ENCODE measurements around the gene SOX9. TPM values are rescaled to one million over a fixed set of nuclear protein-coding genes. Genes with fewer than 3 reads are reported as not detected.

The SOX9 gene
- total RNA-seq, 3 donors from 2014 or later = 17.2 to 46.0 (median 39.8) TPM

DNA sequence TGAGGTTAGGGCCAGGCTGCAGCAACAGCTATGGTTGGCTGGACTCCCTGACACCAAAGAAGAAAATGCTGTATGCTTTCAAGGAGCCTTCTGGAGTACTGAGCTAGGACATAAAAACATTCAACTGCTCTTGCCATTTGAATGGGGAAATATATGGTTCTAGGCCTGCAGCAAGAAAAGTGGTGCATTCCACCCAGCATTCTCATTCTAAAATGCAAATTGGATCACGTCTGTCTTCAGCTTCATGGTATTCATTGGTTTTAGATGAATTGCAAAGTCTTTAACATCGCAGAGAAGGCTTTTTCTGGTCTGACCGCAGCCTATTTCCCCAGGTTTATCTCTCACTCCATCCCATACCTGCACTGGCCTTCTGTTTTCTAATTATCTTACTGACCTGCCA is 27.1 kb upstream of the SOX9 start:
- Histone ChIP-seq H3K36me3 (ENCODE audit: low read depth) (no peaks in the 10 kb centered on the region), H3K4me3 (no peak overlapping the region), H3K4me1 (ENCODE audit: low read depth) (no peaks in the 10 kb centered on the region), H3K9me3 (no peaks in the 10 kb centered on the region)
- TF ChIP-seq, protein P1, sequence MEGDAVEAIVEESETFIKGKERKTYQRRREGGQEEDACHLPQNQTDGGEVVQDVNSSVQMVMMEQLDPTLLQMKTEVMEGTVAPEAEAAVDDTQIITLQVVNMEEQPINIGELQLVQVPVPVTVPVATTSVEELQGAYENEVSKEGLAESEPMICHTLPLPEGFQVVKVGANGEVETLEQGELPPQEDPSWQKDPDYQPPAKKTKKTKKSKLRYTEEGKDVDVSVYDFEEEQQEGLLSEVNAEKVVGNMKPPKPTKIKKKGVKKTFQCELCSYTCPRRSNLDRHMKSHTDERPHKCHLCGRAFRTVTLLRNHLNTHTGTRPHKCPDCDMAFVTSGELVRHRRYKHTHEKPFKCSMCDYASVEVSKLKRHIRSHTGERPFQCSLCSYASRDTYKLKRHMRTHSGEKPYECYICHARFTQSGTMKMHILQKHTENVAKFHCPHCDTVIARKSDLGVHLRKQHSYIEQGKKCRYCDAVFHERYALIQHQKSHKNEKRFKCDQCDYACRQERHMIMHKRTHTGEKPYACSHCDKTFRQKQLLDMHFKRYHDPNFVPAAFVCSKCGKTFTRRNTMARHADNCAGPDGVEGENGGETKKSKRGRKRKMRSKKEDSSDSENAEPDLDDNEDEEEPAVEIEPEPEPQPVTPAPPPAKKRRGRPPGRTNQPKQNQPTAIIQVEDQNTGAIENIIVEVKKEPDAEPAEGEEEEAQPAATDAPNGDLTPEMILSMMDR (IDR thresholded peaks at IDR 0.05) = no peak
- ATAC-seq = no peak
- no peak for DNase-seq
- intact Hi-C loops (cut with DNase I, micrococcal nuclease) = no loop called here

DNA sequence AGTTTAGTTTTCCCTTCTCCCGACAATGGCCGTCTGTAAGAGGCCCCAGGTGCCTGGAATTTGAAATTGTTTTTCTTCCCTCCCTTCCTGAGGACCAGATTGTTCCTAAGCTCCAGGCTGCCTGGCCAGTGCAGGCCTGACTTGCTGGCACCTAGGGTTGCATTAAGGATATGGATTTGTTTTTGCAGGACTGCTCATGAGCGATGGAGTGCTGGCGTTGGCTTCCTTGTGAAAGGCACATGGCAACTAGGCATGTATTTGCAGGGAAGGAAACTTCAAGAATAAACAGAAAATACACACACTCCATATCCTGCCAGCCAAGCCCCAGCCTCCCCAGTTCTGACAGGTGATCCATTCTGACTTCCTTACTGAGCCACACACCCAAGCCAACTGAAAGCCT is 25.5 kb upstream of the SOX9 start:
- intact Hi-C loops (cut with DNase I, micrococcal nuclease) = no loop called here
- no peaks in the 10 kb centered on the region for H3K4me1 ChIP-seq (ENCODE audit: low read depth)
- TF ChIP-seq, protein P1 (IDR thresholded peaks at IDR 0.05) = no peak
- DNase-seq (no peak), ATAC-seq (no peak)
- no peaks in the 10 kb centered on the region for H3K36me3 ChIP-seq (ENCODE audit: low read depth)
- H3K9me3 ChIP-seq = no peaks in the 10 kb centered on the region
- H3K4me3 ChIP-seq = no peak overlapping the region

DNA sequence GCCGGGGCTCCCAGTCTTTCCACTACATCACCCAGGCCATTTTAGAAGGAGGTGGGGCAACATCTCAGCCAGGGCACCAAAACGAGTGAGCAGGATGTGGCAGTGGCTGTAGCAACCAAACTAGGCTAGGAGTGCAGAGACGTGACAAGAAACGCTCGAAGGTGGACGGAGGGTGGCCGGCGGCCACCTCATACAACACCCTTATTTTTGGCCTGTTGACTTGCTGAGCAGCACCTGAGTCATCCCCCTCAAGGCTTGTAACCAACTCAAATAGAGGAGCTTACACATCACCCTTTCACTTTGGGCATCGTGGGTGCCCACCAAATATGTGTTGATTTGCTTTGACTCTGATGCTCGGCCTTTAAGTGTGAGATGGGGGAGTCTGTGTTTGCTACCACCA is 23.7 kb upstream of the SOX9 start:
- DNase-seq (no peak), ATAC-seq (no peak)
- intact Hi-C loops (cut with DNase I, micrococcal nuclease) = no loop called here
- Histone ChIP-seq H3K4me1 (ENCODE audit: low read depth) (no peaks in the 10 kb centered on the region), H3K4me3 (no peak overlapping the region), H3K36me3 (ENCODE audit: low read depth) (no peaks in the 10 kb centered on the region), H3K9me3 (no peaks in the 10 kb centered on the region)
- TF ChIP-seq, protein P1 (IDR thresholded peaks at IDR 0.05) = no peak

DNA sequence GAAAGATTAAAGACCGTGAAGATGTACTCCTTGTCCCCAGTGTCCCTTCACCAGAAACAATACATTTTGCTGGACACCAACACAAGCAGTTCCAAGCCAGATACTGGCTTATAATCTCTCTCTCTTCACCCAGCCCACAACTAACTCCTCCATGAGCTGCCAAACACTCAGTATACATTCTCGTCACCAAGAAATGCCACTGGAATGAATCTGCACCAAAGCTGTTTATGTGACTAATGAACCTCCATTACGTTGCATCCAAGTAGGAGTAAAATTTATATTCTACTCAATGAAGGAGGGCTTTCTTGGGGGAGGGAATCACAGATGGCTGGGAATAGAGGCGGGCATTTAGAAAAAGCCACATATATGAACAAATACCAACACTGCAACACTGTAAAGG is 20.9 kb upstream of the SOX9 start:
- intact Hi-C loops (cut with DNase I, micrococcal nuclease) = no loop called here
- TF ChIP-seq, protein P1 (IDR thresholded peaks at IDR 0.05) = no peak
- Histone ChIP-seq H3K4me1 (ENCODE audit: low read depth) (no peaks in the 10 kb centered on the region), H3K36me3 (ENCODE audit: low read depth) (no peaks in the 10 kb centered on the region), H3K9me3 (no peaks in the 10 kb centered on the region), H3K4me3 (no peak overlapping the region)
- ATAC-seq (no peak), DNase-seq (no peak)

DNA sequence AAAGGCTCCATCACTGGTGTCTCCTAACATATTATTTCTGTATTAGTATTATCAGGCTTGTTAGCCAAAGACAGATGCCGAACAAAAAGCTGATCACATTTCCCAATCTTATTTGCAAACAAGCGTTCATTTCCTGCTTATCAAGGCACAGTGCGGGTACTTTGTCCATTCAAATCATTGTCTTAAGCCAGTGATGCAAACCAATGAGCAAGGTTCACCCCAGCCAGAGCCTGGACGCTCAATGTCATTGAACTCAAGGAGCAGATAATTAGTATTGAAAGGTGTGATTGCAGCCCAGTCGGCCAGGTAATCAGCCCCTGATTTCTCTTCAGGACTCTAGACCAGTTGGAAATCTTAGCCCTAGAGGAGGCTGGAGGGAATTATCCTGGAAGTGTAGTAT is 20.4 kb upstream of the SOX9 start:
- no peaks in the 10 kb centered on the region for H3K9me3 ChIP-seq
- ATAC-seq (no peak), DNase-seq (no peak)
- intact Hi-C loops (cut with DNase I, micrococcal nuclease) = no loop called here
- TF ChIP-seq, protein P1 (IDR thresholded peaks at IDR 0.05) = no peak
- no peaks in the 10 kb centered on the region for H3K4me1 ChIP-seq (ENCODE audit: low read depth)
- H3K4me3 ChIP-seq = no peak overlapping the region
- H3K36me3 ChIP-seq (ENCODE audit: low read depth) = no peaks in the 10 kb centered on the region

DNA sequence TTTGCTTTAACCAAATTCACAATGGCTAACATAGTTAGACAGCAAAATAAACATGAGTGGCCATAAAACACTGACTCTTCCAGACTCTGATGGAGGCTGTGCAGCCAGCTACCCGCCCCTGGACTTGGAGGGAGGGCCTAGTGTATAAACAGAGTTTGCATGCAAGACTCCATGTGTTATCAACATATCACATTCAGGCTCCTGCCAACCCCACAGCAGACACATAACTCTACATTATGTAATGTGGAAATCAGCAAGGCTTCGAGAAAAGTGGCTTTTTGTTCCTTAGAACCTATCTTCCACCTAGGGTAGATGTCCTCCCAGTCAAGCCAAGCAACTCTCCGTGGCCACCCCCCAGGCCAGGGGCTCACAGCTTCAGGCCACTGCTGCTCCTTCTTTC is 19.3 kb upstream of the SOX9 start:
- intact Hi-C loops (cut with DNase I, micrococcal nuclease) = no loop called here

More for the DNA sequence above, 19.3 kb upstream of the SOX9 start:
- TF ChIP-seq, protein P1 (IDR thresholded peaks at IDR 0.05) = no peak
- Histone ChIP-seq H3K9me3 (no peaks in the 10 kb centered on the region), H3K4me3 (no peak overlapping the region), H3K36me3 (ENCODE audit: low read depth) (no peaks in the 10 kb centered on the region), H3K4me1 (ENCODE audit: low read depth) (no peaks in the 10 kb centered on the region)
- DNase-seq (no peak), ATAC-seq (no peak)
